COR-L47 (cell line): ENCODE data around the gene HNRNPAB.
"Not testable (repeated sequence)": the region's sequence is repeated elsewhere in the genome, so short reads cannot be mapped to it uniquely, and the experiment has no call there.

Experiments used
- DNase-seq: peaks from one replicate; lab custom pipeline; 2025; lab: John Stamatoyannopoulos, UW

The HNRNPAB gene

GRCh38 chr5:178196986-178197385, 7.3 kb upstream of the HNRNPAB start:
- no peak for DNase-seq

- DNase-seq, result not testable (repeated sequence)
Measured at GRCh38 chr5:178198151-178198550, 6.2 kb upstream of the HNRNPAB start.

GRCh38 chr5:178198706-178199105, 5.6 kb upstream of the HNRNPAB start:
- no peak for DNase-seq

- DNase-seq, result no peak
Measured at GRCh38 chr5:178199581-178200434, 4.5 kb upstream of the HNRNPAB start.

GRCh38 chr5:178201221-178201926, 3.0 kb upstream of the HNRNPAB start:
- DNase-seq, result no peak

- no peak for DNase-seq
Measured at GRCh38 chr5:178201927-178202235, 2.5 kb upstream of the HNRNPAB start.

- DNase-seq, result no peak
Measured at GRCh38 chr5:178202541-178202940, 1.8 kb upstream of the HNRNPAB start.

GRCh38 chr5:178203670-178204181, 607 bp upstream of the HNRNPAB start:
- no peak for DNase-seq

- peak; percentile 57 for DNase-seq
Measured at GRCh38 chr5:178204935-178205748, 809 bp downstream of the HNRNPAB start.

- DNase-seq, result no peak
Measured at GRCh38 chr5:178205749-178206047, 1.4 kb downstream of the HNRNPAB start.

- no peak for DNase-seq
Measured at GRCh38 chr5:178206166-178207101, 2.1 kb downstream of the HNRNPAB start.

- DNase-seq, result no peak
Measured at GRCh38 chr5:178207183-178207916, 3.0 kb downstream of the HNRNPAB start.

GRCh38 chr5:178207917-178208280, 3.6 kb downstream of the HNRNPAB start:
- DNase-seq, result no peak

GRCh38 chr5:178208540-178209227, 4.4 kb downstream of the HNRNPAB start:
- no peak for DNase-seq

- no peak for DNase-seq
Measured at GRCh38 chr5:178209334-178210072, 5.2 kb downstream of the HNRNPAB start.

GRCh38 chr5:178210073-178210535, 5.8 kb downstream of the HNRNPAB start:
- DNase-seq, result no peak

- DNase-seq, result no peak
Measured at GRCh38 chr5:178210686-178211085, 6.4 kb downstream of the HNRNPAB start.

- no peak for DNase-seq
Measured at GRCh38 chr5:178211095-178212048, 7.0 kb downstream of the HNRNPAB start.
